Fibroblast of gingiva (primary cell): ENCODE data around the gene RFXANK.

ENCODE experiments used
- DNase-seq: peaks from one replicate; pipeline ENCODE4 v3.0.0-alpha.2; 2011; ENCODE audit warnings: low read depth

RFXANK gene

GRCh38 chr19:19232261-19232721 is 40.2 kb downstream of the RFXANK start:
- no peak for DNase-seq

GRCh38 chr19:19234220-19234816 is 42.3 kb downstream of the RFXANK start:
- DNase-seq = no peak

GRCh38 chr19:19236173-19236572 is 44.1 kb downstream of the RFXANK start:
- DNase-seq = no peak

GRCh38 chr19:19238126-19238894 is 46.3 kb downstream of the RFXANK start:
- no peak for DNase-seq

- DNase-seq = no peak
Observed at GRCh38 chr19:19239675-19240074, 47.6 kb downstream of the RFXANK start.

- DNase-seq = no peak
Observed at GRCh38 chr19:19240476-19240875, 48.4 kb downstream of the RFXANK start.

- DNase-seq = no peak
Observed at GRCh38 chr19:19250196-19250801, 58.2 kb downstream of the RFXANK start.
